Caco-2 (cell line): ENCODE results near the gene GATA3. TPM values are rescaled to one million over a fixed set of nuclear protein-coding genes. Genes with fewer than 3 reads are reported as not detected.
A peak's percentile ranks its signal among the peaks of the same experiment; 100 is the strongest.

Source experiments
- BruUV-seq: library from RNA; stranded (reverse); fragments of 400-500 nt; replicated peaks from 2 replicates; lab custom pipeline; 2021; lab: Mats Ljungman, UMichigan
- CTCF ChIA-PET: fragments of 300-600 bp; sonication (Branson Sonifier 250); formaldehyde crosslinking; loops from one replicate; lab custom pipeline; 2022; ENCODE audit warnings: antibody characterized with exemption; lab: Charles Lee
- POLR2A ChIA-PET: fragments of 300-600 bp; sonication (Branson Sonifier 250); formaldehyde crosslinking; loops from one replicate; lab custom pipeline; 2022; ENCODE audit warnings: antibody characterized with exemption; lab: Charles Lee
- DNase-seq, 2 experiments: peaks; one replicate each; pipeline versions ENCODE4 v3.0.0 to v3.0.0-alpha.2; 2020 to 2022
- H3K27me3 ChIP-seq: replicated peaks from 2 replicates; pipeline ENCODE4 v1.6.0; 2011; ENCODE audit warnings: low read length; ENCODE audit not compliant: control insufficient read depth, insufficient read depth
- H3K36me3 ChIP-seq: 2 replicates; pipeline ENCODE4 v1.5.1; 2011; ENCODE audit warnings: low read length; ENCODE audit not compliant: control insufficient read depth, insufficient read depth
- H3K4me1 ChIP-seq: fragments of 250-450 bp; sonication (Bioruptor Pico); 2 replicates; pipeline ENCODE4 v1.5.1; 2020; ENCODE audit warnings: mild to moderate bottlenecking
- H3K4me3 ChIP-seq: 2 replicates; pipeline ENCODE4 v1.5.1; 2011; ENCODE audit warnings: low read depth, mild to moderate bottlenecking, control low read depth, low read length
- H3K9me3 ChIP-seq: fragments of 250-450 bp; sonication (Bioruptor Pico); 2 replicates; pipeline ENCODE4 v1.5.1; 2020; ENCODE audit warnings: mild to moderate bottlenecking, moderate library complexity
- H3K27ac Mint-ChIP-seq: one replicate; pipeline ENCODE4 v1.8.0; 2022; ENCODE audit warnings: mixed read lengths; ENCODE audit not compliant: unreplicated experiment
- H3K27me3 Mint-ChIP-seq: one replicate; pipeline ENCODE4 v1.8.0; 2022; ENCODE audit warnings: mixed read lengths; ENCODE audit not compliant: insufficient read depth, unreplicated experiment
- H3K36me3 Mint-ChIP-seq: one replicate; pipeline ENCODE4 v1.8.0; 2022; ENCODE audit warnings: mild to moderate bottlenecking, mixed read lengths; ENCODE audit not compliant: insufficient read depth, unreplicated experiment
- H3K4me1 Mint-ChIP-seq: one replicate; pipeline ENCODE4 v1.8.0; 2022; ENCODE audit warnings: low read depth, mixed read lengths; ENCODE audit not compliant: unreplicated experiment
- H3K4me3 Mint-ChIP-seq: one replicate; pipeline ENCODE4 v1.8.0; 2022; ENCODE audit warnings: mild to moderate bottlenecking, moderate library complexity, mixed read lengths; ENCODE audit not compliant: unreplicated experiment
- H3K9me3 Mint-ChIP-seq: one replicate; pipeline ENCODE4 v1.8.0; 2022; ENCODE audit warnings: mixed read lengths; ENCODE audit not compliant: unreplicated experiment
- intact Hi-C: fragments of 100-400 bp; cut with micrococcal nuclease; formaldehyde crosslinking; loops from one replicate; pipeline ENCODE4 v1.10.0; 2022; ENCODE audit not compliant: unreplicated experiment
- total RNA-seq: library from RNA; stranded (reverse); gene quantifications from 2 replicates; pipeline ENCODE4 v1.2.3, GENCODE V29; 2022
- TF ChIP-seq, protein P1 (sequence below), 2 experiments: fragments of 200-600 bp in 1 of 2; IDR thresholded peaks; 1 replicate in 1 of 2; 2 replicates in 1 of 2; pipeline versions ENCODE4 v1.5.1 to v1.8.0; 2011 to 2022; ENCODE audit warnings: antibody characterized with exemption in 1 of 2, control low read depth in 1 of 2, inconsistent platforms in 1 of 2, low read depth in 1 of 2, low read length in 1 of 2, mild to moderate bottlenecking in 1 of 2, moderate library complexity in 1 of 2; ENCODE audit not compliant: insufficient read depth in 1 of 2, severe bottlenecking in 1 of 2, unreplicated experiment in 1 of 2

GATA3 gene
- total RNA-seq, 1 experiment from 2014 or later: 27.7 TPM

DNA sequence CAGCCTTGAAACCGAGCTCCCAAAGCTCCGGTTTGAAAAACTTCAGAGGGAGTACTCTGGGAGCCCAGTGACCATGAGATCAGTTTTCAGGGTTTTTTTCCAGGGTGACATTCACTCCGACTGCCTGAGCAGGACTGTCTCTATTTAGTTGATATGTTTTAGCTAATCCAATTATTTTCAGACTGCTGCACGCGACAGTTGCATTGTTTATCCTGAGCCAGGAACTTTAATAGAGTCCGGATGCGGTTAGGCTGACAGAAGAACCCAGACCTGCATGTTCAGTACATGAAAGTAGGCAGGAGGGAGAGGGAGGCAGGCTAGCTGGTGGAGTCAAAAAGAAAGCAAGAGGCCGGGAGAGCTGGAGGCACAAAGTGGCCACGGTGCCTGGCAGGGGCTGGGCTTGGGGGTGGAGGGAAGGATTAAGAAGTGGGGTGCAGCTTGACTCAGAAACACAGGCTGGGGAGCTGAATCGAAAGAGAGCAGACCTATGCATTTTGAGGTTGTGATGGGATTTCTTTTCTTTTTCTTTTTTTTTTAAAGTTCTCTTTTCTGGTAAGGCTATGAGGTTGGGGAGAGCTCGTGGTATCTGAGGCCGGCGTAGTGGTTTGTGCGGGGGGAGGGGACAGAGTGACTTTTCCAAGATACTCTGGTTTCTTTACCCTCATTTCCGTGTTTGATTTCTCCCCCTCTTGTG, 5.7 kb downstream of the GATA3 start:
- POLR2A ChIA-PET: interaction anchor here (0.6 to 0.7 kb wide), 2 partner anchors 43 to 342 kb away, joined by 4 read pairs; no protein-coding TSS in a partner anchor
- Mint-ChIP-seq H3K27ac (peak overlapping the region; percentile 47), H3K36me3 (peaks cover 86% of the 10 kb centered on the region), H3K4me3 (no peak overlapping the region), H3K27me3 (no peaks in the 10 kb centered on the region), H3K4me1 (peaks cover 43% of the 10 kb centered on the region), H3K9me3 (no peaks in the 10 kb centered on the region)
- CTCF ChIA-PET: no interaction called here
- TF ChIP-seq, protein P1, sequence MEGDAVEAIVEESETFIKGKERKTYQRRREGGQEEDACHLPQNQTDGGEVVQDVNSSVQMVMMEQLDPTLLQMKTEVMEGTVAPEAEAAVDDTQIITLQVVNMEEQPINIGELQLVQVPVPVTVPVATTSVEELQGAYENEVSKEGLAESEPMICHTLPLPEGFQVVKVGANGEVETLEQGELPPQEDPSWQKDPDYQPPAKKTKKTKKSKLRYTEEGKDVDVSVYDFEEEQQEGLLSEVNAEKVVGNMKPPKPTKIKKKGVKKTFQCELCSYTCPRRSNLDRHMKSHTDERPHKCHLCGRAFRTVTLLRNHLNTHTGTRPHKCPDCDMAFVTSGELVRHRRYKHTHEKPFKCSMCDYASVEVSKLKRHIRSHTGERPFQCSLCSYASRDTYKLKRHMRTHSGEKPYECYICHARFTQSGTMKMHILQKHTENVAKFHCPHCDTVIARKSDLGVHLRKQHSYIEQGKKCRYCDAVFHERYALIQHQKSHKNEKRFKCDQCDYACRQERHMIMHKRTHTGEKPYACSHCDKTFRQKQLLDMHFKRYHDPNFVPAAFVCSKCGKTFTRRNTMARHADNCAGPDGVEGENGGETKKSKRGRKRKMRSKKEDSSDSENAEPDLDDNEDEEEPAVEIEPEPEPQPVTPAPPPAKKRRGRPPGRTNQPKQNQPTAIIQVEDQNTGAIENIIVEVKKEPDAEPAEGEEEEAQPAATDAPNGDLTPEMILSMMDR (IDR thresholded peaks at IDR 0.05; ENCODE audit: insufficient read depth in 1 of 2, low read depth in 1 of 2, low read length in 1 of 2, severe bottlenecking in 1 of 2, unreplicated experiment in 1 of 2): no peak
- H3K36me3 ChIP-seq: peaks cover 3% of the 10 kb centered on the region
- intact Hi-C loops: no loop called here
- H3K4me3 ChIP-seq: no peak overlapping the region
- DNase-seq: no peak
- no peaks in the 10 kb centered on the region for H3K9me3 ChIP-seq
- no peaks in the 10 kb centered on the region for H3K27me3 ChIP-seq
- H3K4me1 ChIP-seq: peaks cover 46% of the 10 kb centered on the region
- BruUV-seq: no TSS peak

DNA sequence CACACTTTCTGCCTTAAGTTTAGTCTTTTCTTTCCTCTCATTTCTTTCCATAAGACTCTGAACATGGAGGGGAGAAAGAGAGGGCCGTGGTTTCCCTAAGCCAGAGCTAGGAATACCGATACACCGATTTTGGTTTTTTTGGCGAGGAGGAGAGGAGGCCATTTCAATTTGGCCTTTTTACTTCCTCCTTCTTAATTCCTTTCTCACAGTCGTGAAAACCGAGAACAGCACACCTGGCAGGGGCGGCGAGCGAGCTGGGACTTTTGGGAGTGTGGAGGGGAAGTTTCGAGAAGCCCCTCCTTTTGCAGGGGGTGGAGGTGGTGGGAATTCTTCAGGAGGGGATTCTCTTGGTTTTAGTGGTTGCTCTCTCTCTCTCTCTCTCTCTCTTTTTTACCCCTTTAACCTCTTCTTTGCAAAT, 6.2 kb downstream of the GATA3 start:
- CTCF ChIA-PET: no interaction called here
- Histone ChIP-seq H3K4me3 (no peak overlapping the region), H3K9me3 (no peaks in the 10 kb centered on the region), H3K36me3 (peaks cover 3% of the 10 kb centered on the region; the same call in 1 of the 2 replicates), H3K4me1 (peaks cover 49% of the 10 kb centered on the region), H3K27me3 (no peaks in the 10 kb centered on the region)
- no peaks in the 10 kb centered on the region for H3K9me3 Mint-ChIP-seq
- intact Hi-C loops: no loop called here
- H3K27me3 Mint-ChIP-seq: no peaks in the 10 kb centered on the region
- TF ChIP-seq, protein P1 (IDR thresholded peaks at IDR 0.05; ENCODE audit: insufficient read depth in 1 of 2, low read depth in 1 of 2, low read length in 1 of 2, severe bottlenecking in 1 of 2, unreplicated experiment in 1 of 2): no peak
- POLR2A ChIA-PET: interaction anchor here (0.7 kb wide), 1 partner anchor 342 kb away, joined by 4 read pairs; no protein-coding TSS in a partner anchor
- peaks cover 48% of the 10 kb centered on the region for H3K4me1 Mint-ChIP-seq
- H3K36me3 Mint-ChIP-seq: peaks cover 92% of the 10 kb centered on the region
- BruUV-seq: no TSS peak
- H3K4me3 Mint-ChIP-seq: no peak overlapping the region
- H3K27ac Mint-ChIP-seq: peak overlapping the region; percentile 47
- DNase-seq: no peak

DNA sequence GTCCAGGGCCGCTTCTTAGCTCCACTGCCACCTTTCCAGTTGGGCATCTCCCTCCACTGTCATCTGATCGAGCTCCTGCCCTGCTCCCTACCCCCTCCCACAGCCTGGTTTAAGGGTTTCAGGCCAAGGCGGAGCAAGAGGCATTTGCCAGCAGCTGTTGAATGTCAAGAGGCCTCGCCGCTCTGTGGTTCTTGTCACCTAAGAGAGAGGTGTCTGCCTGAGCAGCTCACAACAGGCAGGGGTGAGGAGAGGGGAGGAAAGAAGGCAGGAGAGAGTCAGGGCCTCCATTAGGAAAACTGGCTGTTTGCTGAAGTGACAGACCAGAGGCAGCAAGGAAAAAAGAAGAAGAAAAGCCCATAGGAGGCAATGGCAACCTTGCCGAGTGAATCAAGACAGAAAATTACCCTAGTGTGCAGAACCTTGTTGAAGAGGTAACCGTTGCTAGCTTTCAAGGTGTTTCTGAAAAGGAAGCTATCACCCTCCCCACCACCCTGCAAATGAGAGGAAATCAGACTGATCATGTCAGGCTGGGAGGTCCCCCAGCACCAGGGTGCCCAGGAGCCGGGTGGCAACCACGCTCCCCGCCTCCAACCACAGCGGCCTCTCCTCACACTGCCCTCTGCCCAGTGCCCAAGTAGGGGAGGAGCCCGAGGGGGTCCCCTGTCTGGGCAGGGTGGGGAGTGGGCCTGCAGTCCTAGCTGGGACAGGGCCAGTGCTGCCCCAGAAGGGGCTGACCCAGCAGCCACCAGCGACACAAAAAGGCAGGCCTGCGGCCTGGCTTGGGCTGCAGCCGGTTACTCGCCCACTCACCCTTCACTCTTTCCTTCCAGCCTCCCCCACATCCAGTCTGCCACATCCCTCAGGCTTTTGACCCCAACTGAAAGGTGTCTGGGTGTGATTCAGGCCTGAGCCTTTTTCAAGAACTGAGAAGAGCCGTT, 7.1 kb downstream of the GATA3 start:
- H3K27me3 Mint-ChIP-seq: no peaks in the 10 kb centered on the region
- TF ChIP-seq, protein P1 (IDR thresholded peaks at IDR 0.05; ENCODE audit: insufficient read depth in 1 of 2, low read depth in 1 of 2, low read length in 1 of 2, severe bottlenecking in 1 of 2, unreplicated experiment in 1 of 2): no peak
- BruUV-seq: no TSS peak
- peak overlapping the region; percentile 73 for H3K27ac Mint-ChIP-seq
- no peaks in the 10 kb centered on the region for H3K9me3 ChIP-seq
- DNase-seq: no peak
- H3K36me3 ChIP-seq: peaks cover 3% of the 10 kb centered on the region; the same call in 1 of the 2 replicates
- H3K9me3 Mint-ChIP-seq: no peaks in the 10 kb centered on the region
- H3K27me3 ChIP-seq: no peaks in the 10 kb centered on the region
- CTCF ChIA-PET: no interaction called here
- H3K4me3 Mint-ChIP-seq: no peak overlapping the region
- POLR2A ChIA-PET: no interaction called here
- H3K4me1 ChIP-seq: peaks cover 49% of the 10 kb centered on the region
- no peak overlapping the region for H3K4me3 ChIP-seq
- intact Hi-C loops: no loop called here
- peaks cover 56% of the 10 kb centered on the region for H3K4me1 Mint-ChIP-seq
- peaks cover 92% of the 10 kb centered on the region for H3K36me3 Mint-ChIP-seq
